Liver (tissue), 9 donors: ENCODE data around the gene FXYD4. TPM values are rescaled to one million over a fixed set of nuclear protein-coding genes. Genes with fewer than 3 reads are reported as not detected.

ENCODE experiments used
- DNase-seq: peaks from one replicate; pipeline ENCODE4 v3.0.0-alpha.2; 2017; ENCODE audit warnings: low spot score
- H3K27ac ChIP-seq, 2 donors: one replicate each; pipeline ENCODE4 v1.7.0; 2013; ENCODE audit warnings: inconsistent platforms in 2 of 2, low read length in 2 of 2, control low read depth in 1 of 2, low read depth in 1 of 2, mild to moderate bottlenecking in 1 of 2
- H3K27me3 ChIP-seq, 4 donors: one replicate each; pipeline versions ENCODE4 v1.6.1 to v1.7.0; 2013; ENCODE audit warnings: low read length in 3 of 4, inconsistent platforms in 1 of 4, mild to moderate bottlenecking in 1 of 4, moderate library complexity in 1 of 4; ENCODE audit not compliant: control insufficient read depth in 4 of 4, insufficient read depth in 4 of 4
- H3K36me3 ChIP-seq, 4 donors: one replicate each; pipeline versions ENCODE4 v1.6.1 to v1.7.0; 2013; ENCODE audit warnings: low read length in 3 of 4, mild to moderate bottlenecking in 3 of 4, low read depth in 1 of 4, moderate library complexity in 1 of 4; ENCODE audit not compliant: control insufficient read depth in 4 of 4, insufficient read depth in 3 of 4
- H3K4me1 ChIP-seq, 4 donors: one replicate each; pipeline versions ENCODE4 v1.6.1 to v1.7.0; 2013; ENCODE audit warnings: low read length in 3 of 4, mild to moderate bottlenecking in 3 of 4, moderate library complexity in 1 of 4; ENCODE audit not compliant: control insufficient read depth in 4 of 4, insufficient read depth in 4 of 4
- H3K4me3 ChIP-seq, 3 donors: one replicate each; pipeline versions ENCODE4 v1.6.1 to v1.7.0; 2013; ENCODE audit warnings: low read length in 3 of 3, control low read depth in 1 of 3, low read depth in 1 of 3, mild to moderate bottlenecking in 1 of 3
- H3K9ac ChIP-seq, 2 donors: one replicate each; pipeline ENCODE4 v1.7.0; 2013; ENCODE audit warnings: low read length in 2 of 2, mild to moderate bottlenecking in 2 of 2, moderate library complexity in 2 of 2, control low read depth in 1 of 2, low read depth in 1 of 2
- H3K9me3 ChIP-seq, 4 donors: one replicate each; pipeline versions ENCODE4 v1.6.1 to v1.7.0; 2013; ENCODE audit warnings: low read length in 3 of 4; ENCODE audit not compliant: control insufficient read depth in 4 of 4
- EGR1 ChIP-seq, 2 donors: IDR thresholded peaks; 2 replicates each; pipeline ENCODE4 v1.6.1; 2016 to 2018; ENCODE audit warnings: antibody characterized with exemption in 2 of 2, low read depth in 2 of 2
- FOXA1 ChIP-seq: IDR thresholded peaks from 2 replicates; pipeline ENCODE4 v1.6.1; 2016; ENCODE audit warnings: antibody characterized with exemption
- FOXA2 ChIP-seq: IDR thresholded peaks from 2 replicates; pipeline ENCODE4 v1.6.1; 2016; ENCODE audit warnings: antibody characterized with exemption
- GABPA ChIP-seq, 2 donors: IDR thresholded peaks in 1 of 2; conservative IDR thresholded peaks in 1 of 2; 2 replicates each; pipeline ENCODE4 v1.6.1; 2016; ENCODE audit warnings: antibody characterized with exemption in 2 of 2, mild to moderate bottlenecking in 1 of 2, moderate library complexity in 1 of 2
- HNF4G ChIP-seq: IDR thresholded peaks from 2 replicates; pipeline ENCODE4 v1.6.1; 2016; ENCODE audit warnings: antibody characterized with exemption
- JUND ChIP-seq, 2 donors: IDR thresholded peaks; 2 replicates each; pipeline ENCODE4 v1.6.1; 2016; ENCODE audit warnings: antibody characterized with exemption in 2 of 2
- NR2F2 ChIP-seq: IDR thresholded peaks from 2 replicates; pipeline ENCODE4 v1.6.1; 2016; ENCODE audit warnings: antibody characterized with exemption
- RAD21 ChIP-seq, 2 donors: IDR thresholded peaks; 2 replicates each; pipeline ENCODE4 v1.6.1; 2016; ENCODE audit warnings: antibody characterized with exemption in 2 of 2, mild to moderate bottlenecking in 2 of 2
- RXRA ChIP-seq, 2 donors: IDR thresholded peaks; 2 replicates each; pipeline ENCODE4 v1.6.1; 2017 to 2018; ENCODE audit warnings: antibody characterized with exemption in 2 of 2, mild to moderate bottlenecking in 1 of 2
- SP1 ChIP-seq: IDR thresholded peaks from 2 replicates; pipeline ENCODE4 v1.6.1; 2018; ENCODE audit warnings: antibody characterized with exemption, mild to moderate bottlenecking
- TAF1 ChIP-seq: conservative IDR thresholded peaks from 2 replicates; pipeline ENCODE4 v1.6.1; 2016; ENCODE audit warnings: antibody characterized with exemption, mild to moderate bottlenecking
- YY1 ChIP-seq: IDR thresholded peaks from 2 replicates; pipeline ENCODE4 v1.6.1; 2016; ENCODE audit warnings: antibody characterized with exemption, mild to moderate bottlenecking
- WGBS: extraction: QIAGEN DNeasy Blood & Tissue Kit; methylation state at CpG from one replicate; pipeline ENCODE4 v1.1.7; 2013; 5-methylcytosine and 5-hydroxymethylcytosine counted together
- polyA plus RNA-seq, 2 donors: library from polyadenylated mRNA; stranded (reverse) in 1 of 2; unstranded in 1 of 2; fragments of 200-250 nt in 1 of 2; fragments of >200 nt in 1 of 2; fragmentation: Nextera tagmentation in 1 of 2; extraction: Ambion mirVana in 1 of 2; gene quantifications; one replicate each; pipeline versions ENCODE4 v1.2.1 to v1.2.3, GENCODE V29; 2013 to 2015
- total RNA-seq, 2 donors: library from RNA; depleted of rRNA; stranded (reverse); fragments of >200 nt; gene quantifications; one replicate each; pipeline ENCODE4 v1.2.3, GENCODE V29; 2014
- TF ChIP-seq, protein P1 (sequence below): IDR thresholded peaks from 2 replicates; pipeline ENCODE4 v1.6.1; 2016; ENCODE audit warnings: antibody characterized with exemption, mild to moderate bottlenecking
- TF ChIP-seq, protein P2 (sequence below): IDR thresholded peaks from 2 replicates; pipeline ENCODE4 v1.6.1; 2016; ENCODE audit warnings: antibody characterized with exemption
- donor health status: healthy.
- donor health status: healthy.
- donor health status: healthy.
- donor health status: healthy.
- donor health status: healthy.

The FXYD4 gene
- total and polyA plus RNA-seq, 4 donors, result not detected

DNA sequence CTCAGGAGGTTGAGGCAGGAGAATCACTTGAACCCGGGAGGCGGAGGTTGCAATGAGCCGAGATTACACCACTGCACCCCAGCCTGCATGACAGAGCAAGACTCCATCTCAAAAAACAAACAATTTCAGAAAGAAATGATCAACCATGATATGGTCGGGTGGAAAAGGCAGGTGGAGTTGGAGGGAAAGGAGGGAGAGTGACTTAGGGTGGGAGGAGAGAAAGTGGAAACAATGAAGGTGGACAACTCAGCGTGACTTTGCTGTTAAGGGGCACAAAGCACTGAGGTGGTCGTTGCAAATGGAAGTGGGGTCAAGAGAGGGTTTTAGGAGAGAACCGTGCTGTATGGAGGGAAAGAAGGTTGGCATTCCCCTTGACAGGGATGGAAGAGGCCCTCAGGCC lies 30.0 kb upstream of the FXYD4 start (continued):
- TF ChIP-seq, protein P1, sequence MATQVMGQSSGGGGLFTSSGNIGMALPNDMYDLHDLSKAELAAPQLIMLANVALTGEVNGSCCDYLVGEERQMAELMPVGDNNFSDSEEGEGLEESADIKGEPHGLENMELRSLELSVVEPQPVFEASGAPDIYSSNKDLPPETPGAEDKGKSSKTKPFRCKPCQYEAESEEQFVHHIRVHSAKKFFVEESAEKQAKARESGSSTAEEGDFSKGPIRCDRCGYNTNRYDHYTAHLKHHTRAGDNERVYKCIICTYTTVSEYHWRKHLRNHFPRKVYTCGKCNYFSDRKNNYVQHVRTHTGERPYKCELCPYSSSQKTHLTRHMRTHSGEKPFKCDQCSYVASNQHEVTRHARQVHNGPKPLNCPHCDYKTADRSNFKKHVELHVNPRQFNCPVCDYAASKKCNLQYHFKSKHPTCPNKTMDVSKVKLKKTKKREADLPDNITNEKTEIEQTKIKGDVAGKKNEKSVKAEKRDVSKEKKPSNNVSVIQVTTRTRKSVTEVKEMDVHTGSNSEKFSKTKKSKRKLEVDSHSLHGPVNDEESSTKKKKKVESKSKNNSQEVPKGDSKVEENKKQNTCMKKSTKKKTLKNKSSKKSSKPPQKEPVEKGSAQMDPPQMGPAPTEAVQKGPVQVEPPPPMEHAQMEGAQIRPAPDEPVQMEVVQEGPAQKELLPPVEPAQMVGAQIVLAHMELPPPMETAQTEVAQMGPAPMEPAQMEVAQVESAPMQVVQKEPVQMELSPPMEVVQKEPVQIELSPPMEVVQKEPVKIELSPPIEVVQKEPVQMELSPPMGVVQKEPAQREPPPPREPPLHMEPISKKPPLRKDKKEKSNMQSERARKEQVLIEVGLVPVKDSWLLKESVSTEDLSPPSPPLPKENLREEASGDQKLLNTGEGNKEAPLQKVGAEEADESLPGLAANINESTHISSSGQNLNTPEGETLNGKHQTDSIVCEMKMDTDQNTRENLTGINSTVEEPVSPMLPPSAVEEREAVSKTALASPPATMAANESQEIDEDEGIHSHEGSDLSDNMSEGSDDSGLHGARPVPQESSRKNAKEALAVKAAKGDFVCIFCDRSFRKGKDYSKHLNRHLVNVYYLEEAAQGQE, result no peak
- TF ChIP-seq RAD21 (IDR thresholded peaks at IDR 0.05) (no peak), RXRA (IDR thresholded peaks at IDR 0.05) (no peak), FOXA2 (no peak), JUND (IDR thresholded peaks at IDR 0.05) (no peak), FOXA1 (no peak), HNF4G (no peak)

DNA sequence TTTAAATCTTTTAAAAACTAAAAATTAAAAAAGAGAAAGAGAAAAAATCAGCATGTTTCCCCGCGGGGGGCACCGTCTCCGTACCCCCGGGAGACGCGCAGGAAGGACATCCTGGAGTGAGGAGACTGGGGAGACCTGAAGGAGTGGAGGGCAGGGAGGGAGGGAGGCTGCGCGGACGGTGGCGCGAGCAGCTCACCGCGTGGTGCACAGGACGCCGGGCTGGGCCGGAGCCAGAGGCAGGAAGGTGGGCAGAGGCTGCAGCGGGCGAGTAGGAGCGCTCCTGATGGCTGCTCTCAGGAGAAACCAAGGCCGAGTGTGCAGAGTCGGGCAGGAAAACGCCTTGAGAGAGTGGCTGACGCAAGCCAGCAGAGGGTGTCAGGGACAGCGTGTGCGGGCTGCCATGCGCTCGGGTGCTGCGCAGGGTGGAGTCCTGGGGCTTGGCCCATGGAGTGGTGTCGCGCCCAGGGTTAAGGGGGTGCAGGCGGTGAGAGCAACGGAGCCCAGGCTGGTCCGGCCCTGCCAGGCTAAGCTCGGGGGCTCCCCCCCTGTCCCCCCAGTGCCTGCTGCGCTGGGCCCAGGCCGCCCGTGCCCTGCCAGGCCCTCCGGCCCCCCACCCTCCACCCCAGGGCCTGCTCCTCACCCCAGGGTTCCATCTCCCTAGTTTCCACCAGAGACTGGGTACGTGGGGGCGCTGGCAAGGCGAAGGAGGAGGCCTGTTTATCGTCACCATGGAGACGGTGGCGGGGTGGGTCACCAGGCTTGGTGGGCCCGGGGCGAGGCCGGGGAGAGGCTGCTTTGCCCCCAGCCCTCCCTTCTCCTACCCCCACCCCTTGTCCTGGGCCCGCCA lies 28.9 kb upstream of the FXYD4 start:
- Histone ChIP-seq H3K4me3 (no peak overlapping the region), H3K36me3 (no peaks in the 10 kb centered on the region), H3K4me1 (no peaks in the 10 kb centered on the region), H3K27me3 (no peaks in the 10 kb centered on the region), H3K27ac (no peak overlapping the region), H3K9ac (no peak overlapping the region), H3K9me3 (no peaks in the 10 kb centered on the region)
- no peak for TF ChIP-seq HNF4G
- no peak for TF ChIP-seq FOXA1
- no peak for TF ChIP-seq FOXA2
- TF ChIP-seq EGR1 (IDR thresholded peaks at IDR 0.05; ENCODE audit: low read depth in 2 of 2), result no peak
- TF ChIP-seq, protein P1, result no peak
- no peak for TF ChIP-seq RAD21 (IDR thresholded peaks at IDR 0.05)
- TF ChIP-seq, protein P2, sequence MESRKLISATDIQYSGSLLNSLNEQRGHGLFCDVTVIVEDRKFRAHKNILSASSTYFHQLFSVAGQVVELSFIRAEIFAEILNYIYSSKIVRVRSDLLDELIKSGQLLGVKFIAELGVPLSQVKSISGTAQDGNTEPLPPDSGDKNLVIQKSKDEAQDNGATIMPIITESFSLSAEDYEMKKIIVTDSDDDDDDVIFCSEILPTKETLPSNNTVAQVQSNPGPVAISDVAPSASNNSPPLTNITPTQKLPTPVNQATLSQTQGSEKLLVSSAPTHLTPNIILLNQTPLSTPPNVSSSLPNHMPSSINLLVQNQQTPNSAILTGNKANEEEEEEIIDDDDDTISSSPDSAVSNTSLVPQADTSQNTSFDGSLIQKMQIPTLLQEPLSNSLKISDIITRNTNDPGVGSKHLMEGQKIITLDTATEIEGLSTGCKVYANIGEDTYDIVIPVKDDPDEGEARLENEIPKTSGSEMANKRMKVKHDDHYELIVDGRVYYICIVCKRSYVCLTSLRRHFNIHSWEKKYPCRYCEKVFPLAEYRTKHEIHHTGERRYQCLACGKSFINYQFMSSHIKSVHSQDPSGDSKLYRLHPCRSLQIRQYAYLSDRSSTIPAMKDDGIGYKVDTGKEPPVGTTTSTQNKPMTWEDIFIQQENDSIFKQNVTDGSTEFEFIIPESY, result no peak
- TF ChIP-seq JUND (IDR thresholded peaks at IDR 0.05), result no peak
- no peak for TF ChIP-seq YY1
- no peak for TF ChIP-seq GABPA (IDR thresholded peaks at IDR 0.05 in 1 of 2, conservative IDR thresholded peaks at IDR 0.05 in 1 of 2)
- TF ChIP-seq SP1, result no peak
- no peak for TF ChIP-seq TAF1
- no peak for TF ChIP-seq NR2F2
- WGBS, result 93% methylated on average over 49 of the region's 49 CpGs
- no peak for DNase-seq
